Nephron (organoid): ENCODE results near the gene PIK3R1.

Experiments
- H3K27ac Mint-ChIP-seq, 3 experiments: 2 replicates each; pipeline ENCODE4 v1.8.0; 2020; ENCODE audit warnings: mixed read lengths in 3 of 3, mild to moderate bottlenecking in 2 of 3, moderate library complexity in 1 of 3
- H3K27me3 Mint-ChIP-seq: 2 replicates; pipeline ENCODE4 v1.8.0; 2021; ENCODE audit warnings: low read depth, mild to moderate bottlenecking, moderate library complexity, mixed read lengths
- H3K36me3 Mint-ChIP-seq: 2 replicates; pipeline ENCODE4 v1.8.0; 2020; ENCODE audit warnings: low read depth, mixed read lengths
- H3K4me1 Mint-ChIP-seq: 2 replicates; pipeline ENCODE4 v1.8.0; 2020; ENCODE audit warnings: mixed read lengths
- H3K4me3 Mint-ChIP-seq, 3 experiments: 2 replicates each; pipeline ENCODE4 v1.8.0; 2020; ENCODE audit warnings: mild to moderate bottlenecking in 3 of 3, mixed read lengths in 3 of 3, moderate library complexity in 2 of 3
- H3K9me3 Mint-ChIP-seq: 2 replicates; pipeline ENCODE4 v1.8.0; 2020; ENCODE audit warnings: mixed read lengths
- TF ChIP-seq, protein P1 (sequence below), 3 experiments: fragments of 200-600 bp; sonication (generic); IDR thresholded peaks; one replicate each; pipeline ENCODE4 v1.5.0; 2021; ENCODE audit warnings: antibody characterized with exemption in 3 of 3; ENCODE audit not compliant: unreplicated experiment in 3 of 3

Gene PIK3R1

DNA sequence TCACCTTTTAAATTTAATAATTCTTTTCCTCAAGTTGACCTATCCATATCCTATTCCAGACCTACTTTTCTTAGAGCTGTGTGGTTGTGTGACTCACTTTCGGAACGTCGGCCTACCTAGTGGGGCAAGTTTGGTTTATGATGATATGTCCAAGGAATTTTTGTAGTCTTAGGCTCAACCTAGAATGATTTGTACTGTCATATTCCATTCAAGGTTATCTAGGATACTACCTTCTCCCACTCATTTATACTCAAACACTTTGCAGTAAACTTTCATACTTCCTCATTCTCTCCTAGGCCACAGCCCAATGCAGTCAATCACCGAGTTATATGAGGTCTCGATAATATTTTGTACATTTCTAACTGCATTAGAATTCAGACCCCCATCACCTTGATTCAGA lies 61.9 kb downstream of the PIK3R1 start:
- peak overlapping the region in 1 of 3 experiments; percentile 12 for H3K27ac Mint-ChIP-seq
- no peak overlapping the region for H3K4me3 Mint-ChIP-seq
- no peaks in the 10 kb centered on the region for H3K27me3 Mint-ChIP-seq
- no peaks in the 10 kb centered on the region for H3K9me3 Mint-ChIP-seq
- TF ChIP-seq, protein P1, sequence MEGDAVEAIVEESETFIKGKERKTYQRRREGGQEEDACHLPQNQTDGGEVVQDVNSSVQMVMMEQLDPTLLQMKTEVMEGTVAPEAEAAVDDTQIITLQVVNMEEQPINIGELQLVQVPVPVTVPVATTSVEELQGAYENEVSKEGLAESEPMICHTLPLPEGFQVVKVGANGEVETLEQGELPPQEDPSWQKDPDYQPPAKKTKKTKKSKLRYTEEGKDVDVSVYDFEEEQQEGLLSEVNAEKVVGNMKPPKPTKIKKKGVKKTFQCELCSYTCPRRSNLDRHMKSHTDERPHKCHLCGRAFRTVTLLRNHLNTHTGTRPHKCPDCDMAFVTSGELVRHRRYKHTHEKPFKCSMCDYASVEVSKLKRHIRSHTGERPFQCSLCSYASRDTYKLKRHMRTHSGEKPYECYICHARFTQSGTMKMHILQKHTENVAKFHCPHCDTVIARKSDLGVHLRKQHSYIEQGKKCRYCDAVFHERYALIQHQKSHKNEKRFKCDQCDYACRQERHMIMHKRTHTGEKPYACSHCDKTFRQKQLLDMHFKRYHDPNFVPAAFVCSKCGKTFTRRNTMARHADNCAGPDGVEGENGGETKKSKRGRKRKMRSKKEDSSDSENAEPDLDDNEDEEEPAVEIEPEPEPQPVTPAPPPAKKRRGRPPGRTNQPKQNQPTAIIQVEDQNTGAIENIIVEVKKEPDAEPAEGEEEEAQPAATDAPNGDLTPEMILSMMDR (IDR thresholded peaks at IDR 0.05; ENCODE audit: unreplicated experiment in 3 of 3), result no peak
- peaks cover 25% of the 10 kb centered on the region for H3K4me1 Mint-ChIP-seq
- H3K36me3 Mint-ChIP-seq, result peaks cover 79% of the 10 kb centered on the region

DNA sequence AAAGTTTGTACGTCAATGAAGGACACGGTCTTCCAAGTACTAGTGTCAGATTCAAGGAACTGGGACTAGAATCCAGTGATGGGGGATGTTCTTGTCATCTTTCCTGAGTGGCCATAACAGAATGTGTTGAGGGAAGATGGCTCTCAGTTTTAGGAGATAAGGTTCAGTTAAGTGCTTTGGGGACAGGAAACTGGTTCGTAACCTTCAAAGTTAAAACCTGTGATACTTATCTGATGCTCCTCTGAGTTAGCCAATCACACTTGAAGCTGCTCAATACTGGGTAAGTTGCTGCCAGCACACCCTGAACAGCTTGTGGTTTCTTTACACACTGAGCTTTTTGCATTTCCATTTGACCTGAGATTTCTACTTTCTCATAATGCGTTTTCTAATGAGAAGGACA lies 64.4 kb downstream of the PIK3R1 start:
- Mint-ChIP-seq H3K27me3 (no peaks in the 10 kb centered on the region), H3K27ac (peak overlapping the region; percentile 17 to 86 (median 71)), H3K9me3 (no peaks in the 10 kb centered on the region), H3K36me3 (peaks cover 76% of the 10 kb centered on the region), H3K4me3 (no peak overlapping the region), H3K4me1 (peaks cover 12% of the 10 kb centered on the region)
- TF ChIP-seq, protein P1 (IDR thresholded peaks at IDR 0.05; ENCODE audit: unreplicated experiment in 3 of 3), result no peak

- no peaks in the 10 kb centered on the region for H3K9me3 Mint-ChIP-seq
- TF ChIP-seq, protein P1 (IDR thresholded peaks at IDR 0.05; ENCODE audit: unreplicated experiment in 3 of 3), result no peak
- H3K4me3 Mint-ChIP-seq, result no peak overlapping the region
- no peaks in the 10 kb centered on the region for H3K27me3 Mint-ChIP-seq
- H3K4me1 Mint-ChIP-seq, result peaks cover 28% of the 10 kb centered on the region
- peaks cover 61% of the 10 kb centered on the region for H3K36me3 Mint-ChIP-seq
- peak overlapping the region; percentile 67 to 86 (median 71) for H3K27ac Mint-ChIP-seq
These were observed 66.4 kb downstream of the PIK3R1 start for GRCh38 chr5:68282001-68282400.

DNA sequence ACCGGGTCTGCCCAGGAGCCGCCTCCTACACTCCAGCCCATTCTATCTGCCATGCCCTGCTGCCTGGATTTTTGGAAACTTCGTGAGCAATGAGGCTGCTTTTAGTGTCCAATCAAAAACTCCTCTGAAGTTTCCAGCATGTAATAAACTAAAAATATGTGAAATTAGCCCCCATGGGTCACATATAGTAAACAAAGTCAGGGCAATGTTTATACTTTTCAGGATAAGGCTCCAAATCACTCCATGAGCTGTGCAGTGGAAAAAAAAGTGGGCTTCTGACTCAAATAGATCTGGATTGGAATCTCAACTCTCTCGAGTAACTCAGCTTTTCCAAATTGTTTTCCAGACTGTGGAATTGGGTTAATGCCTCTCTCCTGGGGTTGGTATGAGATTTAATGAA lies 68.2 kb downstream of the PIK3R1 start:
- Mint-ChIP-seq H3K27me3 (no peaks in the 10 kb centered on the region), H3K36me3 (peaks cover 47% of the 10 kb centered on the region), H3K4me3 (no peak overlapping the region), H3K9me3 (no peaks in the 10 kb centered on the region), H3K27ac (peak overlapping the region in 1 of 3 experiments; percentile 39), H3K4me1 (peaks cover 43% of the 10 kb centered on the region)
- TF ChIP-seq, protein P1 (IDR thresholded peaks at IDR 0.05; ENCODE audit: unreplicated experiment in 3 of 3), result no peak

DNA sequence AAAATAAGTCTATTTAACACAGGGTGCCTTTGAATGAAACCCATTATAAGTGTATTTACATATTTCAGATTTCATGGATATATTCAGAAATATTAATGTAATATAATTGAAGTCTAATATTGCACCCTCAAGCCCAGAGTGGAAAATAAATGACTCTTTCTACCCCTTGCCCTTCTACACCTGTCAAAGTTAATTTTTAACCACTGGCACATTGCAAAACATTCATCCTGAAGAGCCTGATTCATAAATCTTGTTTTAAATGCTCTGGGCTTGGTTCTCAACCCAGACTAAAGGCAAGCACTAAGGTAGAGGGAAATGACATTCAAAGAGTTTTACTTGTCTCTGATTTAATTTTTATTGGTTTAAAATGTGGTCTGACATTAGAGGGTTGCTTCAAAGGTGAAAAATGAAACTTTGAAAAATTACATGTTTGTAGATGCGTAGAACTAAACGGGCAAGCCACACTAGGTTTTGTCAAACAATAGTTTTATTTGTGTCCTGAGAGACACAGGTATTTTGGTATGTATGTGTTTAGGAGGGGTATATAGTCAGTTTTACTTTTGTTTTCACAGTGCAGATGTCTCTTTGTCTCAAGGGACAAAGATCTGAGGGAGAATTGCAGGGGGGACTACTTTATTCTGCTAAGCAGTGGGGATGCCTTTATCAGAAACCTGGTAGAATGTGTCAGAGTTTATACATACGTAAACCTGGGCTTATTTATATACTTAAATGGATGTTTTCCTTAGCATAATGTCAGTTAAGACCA lies 69.7 kb downstream of the PIK3R1 start:
- Mint-ChIP-seq H3K27me3 (no peaks in the 10 kb centered on the region), H3K9me3 (no peaks in the 10 kb centered on the region), H3K4me1 (peaks cover 57% of the 10 kb centered on the region), H3K4me3 (peak overlapping the region; percentile 6 to 33 (median 29)), H3K36me3 (peaks cover 32% of the 10 kb centered on the region), H3K27ac (peak overlapping the region; percentile 97 to 100 (median 99))
- TF ChIP-seq, protein P1 (IDR thresholded peaks at IDR 0.05; ENCODE audit: unreplicated experiment in 3 of 3), result no peak
